HepG2 (cell line): ENCODE measurements around the gene RHBDL1. TPM values are rescaled to one million over a fixed set of nuclear protein-coding genes. Genes with fewer than 3 reads are reported as not detected.

Source experiments
- AGO1 ChIP-seq: fragments of 200-400 bp; formaldehyde crosslinking; IDR thresholded peaks from 2 replicates; pipeline ENCODE4 v1.6.1; 2017; ENCODE audit warnings: mild to moderate bottlenecking, low read depth, low read length, moderate library complexity; ENCODE audit not compliant: poor library complexity, severe bottlenecking
- ATM ChIP-seq: fragments of 450-650 bp; IDR thresholded peaks from 2 replicates; pipeline ENCODE4 v1.7.1; 2017; ENCODE audit warnings: mild to moderate bottlenecking, borderline replicate concordance
- CCDC6 ChIP-seq: sonication (generic); formaldehyde crosslinking; IDR thresholded peaks from 2 replicates; pipeline ENCODE4 v1.8.1; 2022; ENCODE audit warnings: mild to moderate bottlenecking, missing genetic modification reagents, moderate library complexity
- FOXA1 ChIP-seq, 2 experiments: fragments of 450-650 bp in 1 of 2; sonication (generic) in 1 of 2; formaldehyde crosslinking in 1 of 2; IDR thresholded peaks; 2 replicates each; pipeline versions ENCODE4 v1.4.0 to v1.6.1; 2016 to 2020; ENCODE audit warnings: missing genetic modification reagents in 1 of 2
- HNRNPK ChIP-seq: fragments of 200-400 bp; formaldehyde crosslinking; IDR thresholded peaks from 2 replicates; pipeline ENCODE4 v1.6.1; 2018; ENCODE audit warnings: low read length, low read depth, moderate library complexity, mild to moderate bottlenecking; ENCODE audit not compliant: poor library complexity, severe bottlenecking
- HOXA9 ChIP-seq: sonication (generic); formaldehyde crosslinking; IDR thresholded peaks from 2 replicates; pipeline ENCODE4 v1.8.1; 2022; ENCODE audit warnings: missing genetic modification reagents, mild to moderate bottlenecking, moderate library complexity, borderline replicate concordance
- KDM2A ChIP-seq: sonication (generic); formaldehyde crosslinking; IDR thresholded peaks from 2 replicates; pipeline ENCODE4 v1.4.0; 2020; ENCODE audit warnings: low read depth, missing genetic modification reagents, borderline replicate concordance
- KDM5B ChIP-seq: sonication (generic); formaldehyde crosslinking; IDR thresholded peaks from 2 replicates; pipeline ENCODE4 v1.4.0; 2020; ENCODE audit warnings: missing genetic modification reagents, mild to moderate bottlenecking, borderline replicate concordance
- RELA ChIP-seq: sonication (generic); formaldehyde crosslinking; IDR thresholded peaks from 2 replicates; pipeline ENCODE4 v1.4.0; 2020; ENCODE audit warnings: missing genetic modification reagents
- TMF1 ChIP-seq: sonication (generic); formaldehyde crosslinking; IDR thresholded peaks from 2 replicates; pipeline ENCODE4 v1.8.1; 2022; ENCODE audit warnings: low read depth, missing genetic modification reagents
- ZNF235 ChIP-seq: sonication (generic); formaldehyde crosslinking; IDR thresholded peaks from 2 replicates; pipeline ENCODE4 v1.8.1; 2023; ENCODE audit warnings: mild to moderate bottlenecking, missing genetic modification reagents, borderline replicate concordance
- ZNF331 ChIP-seq: sonication (generic); formaldehyde crosslinking; IDR thresholded peaks from 2 replicates; pipeline ENCODE4 v1.4.0; 2020; ENCODE audit warnings: missing genetic modification reagents
- ZNF572 ChIP-seq: sonication (generic); formaldehyde crosslinking; IDR thresholded peaks from 2 replicates; pipeline ENCODE4 v1.5.1; 2020; ENCODE audit warnings: mild to moderate bottlenecking, missing genetic modification reagents
- ZNF879 ChIP-seq: sonication (generic); formaldehyde crosslinking; IDR thresholded peaks from 2 replicates; pipeline ENCODE4 v1.8.1; 2023; ENCODE audit warnings: missing genetic modification reagents
- polyA plus RNA-seq, 8 experiments: library from polyadenylated mRNA; depleted of rRNA in 3 of 8; stranded (reverse) in 7 of 8; unstranded in 1 of 8; fragments of >200 nt; fragmentation: Illumina TruSeq in 4 of 8; extraction: Trizol in 4 of 8; gene quantifications; 2 replicates each; pipeline versions ENCODE4 v1.2.1 to v1.2.3, GENCODE V29; 2011 to 2016; ENCODE audit warnings: low read depth in 4 of 8, missing spikeins in 1 of 8, mixed read lengths in 1 of 8; ENCODE audit not compliant: insufficient read depth in 1 of 8
- total RNA-seq, 5 experiments: library from RNA; depleted of rRNA; stranded (reverse); fragments of >200 nt; fragmentation: Illumina TruSeq; extraction: Trizol; gene quantifications; 2 replicates each; pipeline ENCODE4 v1.2.3, GENCODE V29; 2016; ENCODE audit warnings: low read depth in 1 of 5
- TF ChIP-seq, protein P1 (sequence below): sonication (generic); formaldehyde crosslinking; IDR thresholded peaks from 2 replicates; pipeline ENCODE4 v1.4.0; 2020; ENCODE audit warnings: missing genetic modification reagents, mild to moderate bottlenecking, borderline replicate concordance
- TF ChIP-seq, protein P2 (sequence below): fragments of 450-650 bp; IDR thresholded peaks from 2 replicates; pipeline ENCODE4 v1.6.1; 2017
- TF ChIP-seq, protein P3 (sequence below): sonication (generic); formaldehyde crosslinking; IDR thresholded peaks from 2 replicates; pipeline ENCODE4 v1.4.0; 2020; ENCODE audit warnings: mild to moderate bottlenecking, missing genetic modification reagents
- TF ChIP-seq, protein P4 (sequence below): sonication (generic); formaldehyde crosslinking; IDR thresholded peaks from 2 replicates; pipeline ENCODE4 v1.4.0; 2020; ENCODE audit warnings: mild to moderate bottlenecking, missing genetic modification reagents

RHBDL1 gene
- total and polyA plus RNA-seq, 2 of the 13 experiments (the other 11 are each of a cell fraction or from before 2014, with no cell fraction given) = 1.8 to 3.8 TPM

DNA sequence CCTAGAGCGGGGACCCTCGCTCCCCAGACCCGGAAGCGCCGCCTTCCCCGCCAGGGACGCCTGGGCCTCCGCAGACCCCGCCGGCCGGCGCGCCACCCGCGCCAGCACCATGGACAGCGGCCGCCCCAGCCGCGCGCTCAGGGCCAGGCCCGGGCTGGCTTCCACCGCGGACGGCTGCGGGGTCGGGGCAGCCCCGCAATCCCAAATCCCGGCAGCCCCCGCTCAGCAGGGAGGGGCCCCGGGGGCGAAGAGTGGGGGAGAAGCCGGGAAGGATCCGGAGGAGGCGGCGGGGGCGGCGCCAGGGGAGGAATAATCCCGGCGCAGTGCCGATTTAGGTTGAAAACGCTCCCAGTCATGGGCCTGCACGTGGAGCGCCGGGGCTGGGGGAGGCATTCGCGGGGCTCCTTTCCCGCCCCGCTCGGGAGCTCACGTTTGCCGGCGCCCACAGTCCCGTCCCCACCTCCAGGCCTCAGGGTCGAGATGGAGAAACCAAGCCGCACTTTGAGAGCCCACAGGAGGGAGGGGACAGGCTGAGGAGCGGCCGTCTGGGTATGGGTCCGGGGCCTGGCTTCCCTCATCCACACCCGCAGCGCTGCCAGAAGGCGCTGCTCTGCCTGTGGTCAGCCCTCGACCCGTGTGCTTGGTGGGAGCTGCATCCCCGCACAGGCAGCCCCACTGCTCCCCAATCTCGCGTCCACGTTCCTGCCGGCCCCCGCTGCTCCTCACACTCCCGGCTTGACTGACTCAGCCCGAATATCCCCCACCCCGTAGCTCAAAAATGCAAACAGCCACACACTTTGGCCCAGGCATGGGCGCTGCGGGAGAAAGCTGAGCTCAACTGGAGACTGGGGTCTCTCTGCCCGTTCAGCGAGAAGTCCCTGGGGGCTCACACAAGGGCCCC lies 25.5 kb downstream of the RHBDL1 start (continued):
- no peak for TF ChIP-seq ATM
- TF ChIP-seq RELA (CRISPR knock-in tag) = no peak
- TF ChIP-seq ZNF235 (CRISPR knock-in tag) = peak; percentile 56; the same call in 1 of the 2 replicates
- TF ChIP-seq, protein P1, sequence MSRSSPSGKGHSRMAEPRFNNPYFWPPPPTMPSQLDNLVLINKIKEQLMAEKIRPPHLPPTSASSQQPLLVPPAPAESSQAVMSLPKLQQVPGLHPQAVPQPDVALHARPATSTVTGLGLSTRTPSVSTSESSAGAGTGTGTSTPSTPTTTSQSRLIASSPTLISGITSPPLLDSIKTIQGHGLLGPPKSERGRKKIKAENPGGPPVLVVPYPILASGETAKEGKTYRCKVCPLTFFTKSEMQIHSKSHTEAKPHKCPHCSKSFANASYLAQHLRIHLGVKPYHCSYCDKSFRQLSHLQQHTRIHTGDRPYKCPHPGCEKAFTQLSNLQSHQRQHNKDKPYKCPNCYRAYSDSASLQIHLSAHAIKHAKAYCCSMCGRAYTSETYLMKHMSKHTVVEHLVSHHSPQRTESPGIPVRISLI (CRISPR knock-in tag) = no peak
- TF ChIP-seq KDM2A (CRISPR knock-in tag) = no peak
- TF ChIP-seq, protein P2, sequence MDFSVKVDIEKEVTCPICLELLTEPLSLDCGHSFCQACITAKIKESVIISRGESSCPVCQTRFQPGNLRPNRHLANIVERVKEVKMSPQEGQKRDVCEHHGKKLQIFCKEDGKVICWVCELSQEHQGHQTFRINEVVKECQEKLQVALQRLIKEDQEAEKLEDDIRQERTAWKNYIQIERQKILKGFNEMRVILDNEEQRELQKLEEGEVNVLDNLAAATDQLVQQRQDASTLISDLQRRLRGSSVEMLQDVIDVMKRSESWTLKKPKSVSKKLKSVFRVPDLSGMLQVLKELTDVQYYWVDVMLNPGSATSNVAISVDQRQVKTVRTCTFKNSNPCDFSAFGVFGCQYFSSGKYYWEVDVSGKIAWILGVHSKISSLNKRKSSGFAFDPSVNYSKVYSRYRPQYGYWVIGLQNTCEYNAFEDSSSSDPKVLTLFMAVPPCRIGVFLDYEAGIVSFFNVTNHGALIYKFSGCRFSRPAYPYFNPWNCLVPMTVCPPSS = no peak
- TF ChIP-seq, protein P3, sequence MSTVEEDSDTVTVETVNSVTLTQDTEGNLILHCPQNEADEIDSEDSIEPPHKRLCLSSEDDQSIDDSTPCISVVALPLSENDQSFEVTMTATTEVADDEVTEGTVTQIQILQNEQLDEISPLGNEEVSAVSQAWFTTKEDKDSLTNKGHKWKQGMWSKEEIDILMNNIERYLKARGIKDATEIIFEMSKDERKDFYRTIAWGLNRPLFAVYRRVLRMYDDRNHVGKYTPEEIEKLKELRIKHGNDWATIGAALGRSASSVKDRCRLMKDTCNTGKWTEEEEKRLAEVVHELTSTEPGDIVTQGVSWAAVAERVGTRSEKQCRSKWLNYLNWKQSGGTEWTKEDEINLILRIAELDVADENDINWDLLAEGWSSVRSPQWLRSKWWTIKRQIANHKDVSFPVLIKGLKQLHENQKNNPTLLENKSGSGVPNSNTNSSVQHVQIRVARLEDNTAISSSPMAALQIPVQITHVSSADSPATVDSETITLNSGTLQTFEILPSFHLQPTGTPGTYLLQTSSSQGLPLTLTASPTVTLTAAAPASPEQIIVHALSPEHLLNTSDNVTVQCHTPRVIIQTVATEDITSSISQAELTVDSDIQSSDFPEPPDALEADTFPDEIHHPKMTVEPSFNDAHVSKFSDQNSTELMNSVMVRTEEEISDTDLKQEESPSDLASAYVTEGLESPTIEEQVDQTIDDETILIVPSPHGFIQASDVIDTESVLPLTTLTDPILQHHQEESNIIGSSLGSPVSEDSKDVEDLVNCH = no peak
- TF ChIP-seq CCDC6 (CRISPR knock-in tag) = peak; percentile 69; the same call in 1 of the 2 replicates
- peak; percentile 52; the same call in 1 of the 2 replicates for TF ChIP-seq KDM5B (CRISPR knock-in tag)
- TF ChIP-seq AGO1 = no peak
- peak; percentile 79; the same call in 1 of the 2 replicates for TF ChIP-seq ZNF331
- no peak for TF ChIP-seq HNRNPK
- TF ChIP-seq HOXA9 (CRISPR knock-in tag) = peak; percentile 54; the same call in 1 of the 2 replicates
- no peak for TF ChIP-seq FOXA1 (IDR thresholded peaks at IDR 0.05)
- TF ChIP-seq FOXA1 (CRISPR knock-in tag; IDR thresholded peaks at IDR 0.05) = no peak
- TF ChIP-seq, protein P4, sequence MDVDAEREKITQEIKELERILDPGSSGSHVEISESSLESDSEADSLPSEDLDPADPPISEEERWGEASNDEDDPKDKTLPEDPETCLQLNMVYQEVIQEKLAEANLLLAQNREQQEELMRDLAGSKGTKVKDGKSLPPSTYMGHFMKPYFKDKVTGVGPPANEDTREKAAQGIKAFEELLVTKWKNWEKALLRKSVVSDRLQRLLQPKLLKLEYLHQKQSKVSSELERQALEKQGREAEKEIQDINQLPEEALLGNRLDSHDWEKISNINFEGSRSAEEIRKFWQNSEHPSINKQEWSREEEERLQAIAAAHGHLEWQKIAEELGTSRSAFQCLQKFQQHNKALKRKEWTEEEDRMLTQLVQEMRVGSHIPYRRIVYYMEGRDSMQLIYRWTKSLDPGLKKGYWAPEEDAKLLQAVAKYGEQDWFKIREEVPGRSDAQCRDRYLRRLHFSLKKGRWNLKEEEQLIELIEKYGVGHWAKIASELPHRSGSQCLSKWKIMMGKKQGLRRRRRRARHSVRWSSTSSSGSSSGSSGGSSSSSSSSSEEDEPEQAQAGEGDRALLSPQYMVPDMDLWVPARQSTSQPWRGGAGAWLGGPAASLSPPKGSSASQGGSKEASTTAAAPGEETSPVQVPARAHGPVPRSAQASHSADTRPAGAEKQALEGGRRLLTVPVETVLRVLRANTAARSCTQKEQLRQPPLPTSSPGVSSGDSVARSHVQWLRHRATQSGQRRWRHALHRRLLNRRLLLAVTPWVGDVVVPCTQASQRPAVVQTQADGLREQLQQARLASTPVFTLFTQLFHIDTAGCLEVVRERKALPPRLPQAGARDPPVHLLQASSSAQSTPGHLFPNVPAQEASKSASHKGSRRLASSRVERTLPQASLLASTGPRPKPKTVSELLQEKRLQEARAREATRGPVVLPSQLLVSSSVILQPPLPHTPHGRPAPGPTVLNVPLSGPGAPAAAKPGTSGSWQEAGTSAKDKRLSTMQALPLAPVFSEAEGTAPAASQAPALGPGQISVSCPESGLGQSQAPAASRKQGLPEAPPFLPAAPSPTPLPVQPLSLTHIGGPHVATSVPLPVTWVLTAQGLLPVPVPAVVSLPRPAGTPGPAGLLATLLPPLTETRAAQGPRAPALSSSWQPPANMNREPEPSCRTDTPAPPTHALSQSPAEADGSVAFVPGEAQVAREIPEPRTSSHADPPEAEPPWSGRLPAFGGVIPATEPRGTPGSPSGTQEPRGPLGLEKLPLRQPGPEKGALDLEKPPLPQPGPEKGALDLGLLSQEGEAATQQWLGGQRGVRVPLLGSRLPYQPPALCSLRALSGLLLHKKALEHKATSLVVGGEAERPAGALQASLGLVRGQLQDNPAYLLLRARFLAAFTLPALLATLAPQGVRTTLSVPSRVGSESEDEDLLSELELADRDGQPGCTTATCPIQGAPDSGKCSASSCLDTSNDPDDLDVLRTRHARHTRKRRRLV (CRISPR knock-in tag) = no peak
- no peak for TF ChIP-seq ZNF572 (CRISPR knock-in tag)
- TF ChIP-seq ZNF879 (CRISPR knock-in tag) = no peak
- TF ChIP-seq TMF1 (CRISPR knock-in tag) = peak; percentile 93
